Measurements from ENCODE around the gene NOVA1.

DNA sequence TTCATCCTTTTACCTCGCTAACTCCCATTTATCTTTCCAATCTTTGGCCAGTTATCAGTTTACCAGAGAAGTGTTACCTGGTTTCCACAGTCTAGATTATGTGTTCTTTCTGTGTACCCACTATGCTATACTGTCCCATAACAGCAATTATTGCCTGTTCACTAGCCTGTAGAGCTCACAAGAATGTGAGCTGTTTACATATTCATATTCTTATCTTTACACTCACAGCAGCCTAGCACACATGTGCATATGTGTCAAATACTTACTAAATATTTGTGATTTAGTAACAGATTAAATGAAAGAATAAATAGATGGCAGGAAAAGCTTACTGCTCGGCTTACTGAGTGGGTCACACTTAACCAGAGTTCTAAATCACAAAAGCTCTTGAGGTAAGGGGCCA is 97.8 kb downstream of the NOVA1 start:
- TF ChIP-seq, protein P1, sequence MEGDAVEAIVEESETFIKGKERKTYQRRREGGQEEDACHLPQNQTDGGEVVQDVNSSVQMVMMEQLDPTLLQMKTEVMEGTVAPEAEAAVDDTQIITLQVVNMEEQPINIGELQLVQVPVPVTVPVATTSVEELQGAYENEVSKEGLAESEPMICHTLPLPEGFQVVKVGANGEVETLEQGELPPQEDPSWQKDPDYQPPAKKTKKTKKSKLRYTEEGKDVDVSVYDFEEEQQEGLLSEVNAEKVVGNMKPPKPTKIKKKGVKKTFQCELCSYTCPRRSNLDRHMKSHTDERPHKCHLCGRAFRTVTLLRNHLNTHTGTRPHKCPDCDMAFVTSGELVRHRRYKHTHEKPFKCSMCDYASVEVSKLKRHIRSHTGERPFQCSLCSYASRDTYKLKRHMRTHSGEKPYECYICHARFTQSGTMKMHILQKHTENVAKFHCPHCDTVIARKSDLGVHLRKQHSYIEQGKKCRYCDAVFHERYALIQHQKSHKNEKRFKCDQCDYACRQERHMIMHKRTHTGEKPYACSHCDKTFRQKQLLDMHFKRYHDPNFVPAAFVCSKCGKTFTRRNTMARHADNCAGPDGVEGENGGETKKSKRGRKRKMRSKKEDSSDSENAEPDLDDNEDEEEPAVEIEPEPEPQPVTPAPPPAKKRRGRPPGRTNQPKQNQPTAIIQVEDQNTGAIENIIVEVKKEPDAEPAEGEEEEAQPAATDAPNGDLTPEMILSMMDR (IDR thresholded peaks at IDR 0.05): no peak
- no peak for TF ChIP-seq POLR2A (IDR thresholded peaks at IDR 0.05)
